HCT116 (cell line): ENCODE results near the gene LCMT1. TPM values are rescaled to one million over a fixed set of nuclear protein-coding genes. Genes with fewer than 3 reads are reported as not detected.

Source experiments
- ATAC-seq: fragments of 200-7000 bp; cut with Tn5 transposase; 2 replicates; pipeline ENCODE4 v1.9.1; 2020; ENCODE audit warnings: mild to moderate bottlenecking, moderate library complexity
- BruUV-seq: library from RNA; stranded (reverse); fragments of 400-500 nt; replicated peaks from 2 replicates; lab custom pipeline; 2021; lab: Mats Ljungman, UMichigan
- CTCF ChIA-PET: fragments of 300-600 bp; sonication (Branson Sonifier 250); formaldehyde crosslinking; loops from one replicate; lab custom pipeline; 2021; ENCODE audit warnings: antibody characterized with exemption; lab: Charles Lee
- POLR2A ChIA-PET: fragments of 300-600, 350-600 bp; sonication (Branson Sonifier 250); formaldehyde crosslinking; loops from one replicate; lab custom pipeline; 2021; ENCODE audit warnings: antibody characterized with exemption; lab: Charles Lee
- RAD21 ChIA-PET, 2 experiments: fragments of 300-600 bp; sonication (Branson Sonifier 250); formaldehyde crosslinking; loops; one replicate each; lab custom pipeline; 2023; ENCODE audit warnings: low total read pairs in 2 of 2; ENCODE audit not compliant: uncharacterized antibody in 2 of 2, unreplicated experiment in 2 of 2, low non-redundant PET in 1 of 2; lab: Charles Lee
- DNase-seq: peaks from one replicate; pipeline ENCODE4 v3.0.0-alpha.2; 2010; ENCODE audit warnings: low read depth, low spot score
- H2AFZ ChIP-seq: fragments of 200-600 bp; shearing (Covaris generic), sonication (generic); 2 replicates; pipeline ENCODE4 v1.6.1; 2017; ENCODE audit warnings: low read depth, mixed run types, mixed read lengths, antibody characterized with exemption, low read length; ENCODE audit not compliant: poor library complexity, severe bottlenecking
- H3K27ac ChIP-seq: 2 replicates; pipeline ENCODE4 v1.5.1; 2012; ENCODE audit warnings: low read depth, low read length
- H3K27me3 ChIP-seq: fragments of 200-600 bp; sonication (generic); 2 replicates; pipeline ENCODE4 v1.6.1; 2016; ENCODE audit warnings: mixed run types, low read length, mixed read lengths; ENCODE audit not compliant: insufficient read depth
- H3K36me3 ChIP-seq, 2 experiments: fragments of 200-500 bp in 1 of 2; fragments of 200-600 bp in 1 of 2; sonication (Bioruptor generic) in 1 of 2; sonication (generic) in 1 of 2; 2 replicates each; pipeline versions ENCODE4 v1.5.1 to v1.6.1; 2014 to 2016; ENCODE audit warnings: low read length in 2 of 2, inconsistent platforms in 1 of 2, mixed read lengths in 1 of 2, mixed run types in 1 of 2; ENCODE audit not compliant: insufficient read depth in 2 of 2, control insufficient read depth in 1 of 2
- H3K4me1 ChIP-seq, 2 experiments: fragments of 200-600 bp in 1 of 2; sonication (generic) in 1 of 2; 2 replicates each; pipeline versions ENCODE4 v1.5.1 to v1.6.1; 2012 to 2017; ENCODE audit warnings: low read length in 2 of 2, inconsistent platforms in 1 of 2, mild to moderate bottlenecking in 1 of 2, mixed read lengths in 1 of 2, mixed run types in 1 of 2, moderate library complexity in 1 of 2; ENCODE audit not compliant: insufficient read depth in 2 of 2, control insufficient read depth in 1 of 2
- H3K4me2 ChIP-seq: fragments of 200-600 bp; sonication (generic); 2 replicates; pipeline ENCODE4 v1.6.1; 2017; ENCODE audit warnings: mixed run types, low read length, mixed read lengths
- H3K4me3 ChIP-seq, 2 experiments: fragments of 200-600 bp in 1 of 2; sonication (generic) in 1 of 2; replicated peaks in 1 of 2; 2 replicates each; pipeline ENCODE4 v1.5.1; 2011 to 2016; ENCODE audit warnings: low read length in 2 of 2, control low read depth in 1 of 2, low read depth in 1 of 2, mild to moderate bottlenecking in 1 of 2, mixed read lengths in 1 of 2, mixed run types in 1 of 2
- H3K79me2 ChIP-seq: fragments of 200-600 bp; sonication (generic); 2 replicates; pipeline ENCODE4 v1.6.1; 2017; ENCODE audit warnings: mild to moderate bottlenecking, mixed run types, low read length, moderate library complexity, mixed read lengths; ENCODE audit not compliant: insufficient read depth
- H3K9ac ChIP-seq: fragments of 200-600 bp; sonication (generic); 2 replicates; pipeline ENCODE4 v1.6.1; 2016; ENCODE audit warnings: low read length, mixed read lengths
- H3K9me2 ChIP-seq: fragments of 200-600 bp; sonication (generic), shearing (Covaris generic); 2 replicates; pipeline ENCODE4 v1.6.1; 2017; ENCODE audit warnings: mixed run types, mild to moderate bottlenecking, moderate library complexity; ENCODE audit not compliant: insufficient read depth
- H3K9me3 ChIP-seq, 2 experiments: fragments of 200-500 bp in 1 of 2; fragments of 200-600 bp in 1 of 2; sonication (Bioruptor generic) in 1 of 2; sonication (generic) in 1 of 2; 2 replicates each; pipeline ENCODE4 v1.6.1; 2014 to 2017; ENCODE audit warnings: low read length in 2 of 2, mixed read lengths in 2 of 2, inconsistent platforms in 1 of 2, low read depth in 1 of 2, mild to moderate bottlenecking in 1 of 2, mixed run types in 1 of 2, moderate library complexity in 1 of 2; ENCODE audit not compliant: control insufficient read depth in 1 of 2, insufficient read depth in 1 of 2
- H4K20me1 ChIP-seq: fragments of 200-600 bp; sonication (generic), shearing (Covaris generic); 2 replicates; pipeline ENCODE4 v1.6.1; 2017; ENCODE audit warnings: mixed run types, mild to moderate bottlenecking, moderate library complexity; ENCODE audit not compliant: insufficient read depth
- EGR1 ChIP-seq: IDR thresholded peaks from 2 replicates; pipeline ENCODE4 v1.6.1; 2012; ENCODE audit warnings: low read depth
- ELF1 ChIP-seq: IDR thresholded peaks from 2 replicates; pipeline ENCODE4 v1.6.1; 2012; ENCODE audit warnings: low read depth, borderline replicate concordance
- EZH2 ChIP-seq: fragments of 200-600 bp; sonication (generic); IDR thresholded peaks from 2 replicates; pipeline ENCODE4 v1.6.1; 2017; ENCODE audit warnings: antibody characterized with exemption, mixed run types
- EZH2phosphoT487 ChIP-seq: fragments of 200-600 bp; IDR thresholded peaks from 2 replicates; pipeline ENCODE4 v1.6.1; 2018; ENCODE audit warnings: antibody characterized with exemption, borderline replicate concordance
- JUND ChIP-seq: IDR thresholded peaks from 2 replicates; pipeline ENCODE4 v1.6.1; 2012
- POLR2A ChIP-seq: IDR thresholded peaks from 2 replicates; pipeline ENCODE4 v1.7.0; 2011; ENCODE audit warnings: borderline replicate concordance; ENCODE audit not compliant: insufficient read depth, insufficient read length; ENCODE audit errors: extremely low read depth
- RAD21 ChIP-seq: IDR thresholded peaks from 2 replicates; pipeline ENCODE4 v1.6.1; 2012; ENCODE audit warnings: low read depth, mild to moderate bottlenecking
- REST ChIP-seq: IDR thresholded peaks from 2 replicates; pipeline ENCODE4 v1.6.1; 2012; ENCODE audit warnings: low read depth
- SIN3A ChIP-seq: IDR thresholded peaks from 2 replicates; pipeline ENCODE4 v1.6.1; 2012; ENCODE audit warnings: low read depth
- SP1 ChIP-seq: IDR thresholded peaks from 2 replicates; pipeline ENCODE4 v1.6.1; 2012; ENCODE audit warnings: low read depth
- SRF ChIP-seq: IDR thresholded peaks from 2 replicates; pipeline ENCODE4 v1.6.1; 2012; ENCODE audit warnings: low read depth
- ZBTB33 ChIP-seq: IDR thresholded peaks from 2 replicates; pipeline ENCODE4 v1.6.1; 2011; ENCODE audit warnings: mild to moderate bottlenecking, low read length, moderate library complexity; ENCODE audit not compliant: insufficient replicate concordance; ENCODE audit errors: extremely low read depth
- ZFX ChIP-seq: fragments of 450-650 bp; IDR thresholded peaks from 2 replicates; pipeline ENCODE4 v1.6.1; 2017
- intact Hi-C: fragments of 100-400 bp; cut with micrococcal nuclease; formaldehyde crosslinking; loops from 2 replicates; pipeline ENCODE4 v1.10.0; 2022
- total RNA-seq: library from RNA; stranded (reverse); gene quantifications from one replicate; pipeline ENCODE4 v1.2.1, GENCODE V29; 2021; ENCODE audit not compliant: unreplicated experiment
- TF ChIP-seq, protein P1 (sequence below): IDR thresholded peaks from 2 replicates; pipeline ENCODE4 v1.6.1; 2012

LCMT1 gene
- total RNA-seq, 1 experiment from 2014 or later, result 52.4 TPM

GRCh38 chr16:25097276-25097975, 14.1 kb upstream of the LCMT1 start:
- H3K4me1 ChIP-seq, result no peaks in the 10 kb centered on the region
- DNase-seq (no peak), ATAC-seq (no peak)
- intact Hi-C loops, result no loop called here
- CTCF ChIA-PET, result interaction anchor here (1.3 kb wide), 1 partner anchor 12 kb away, joined by 4 read pairs; no protein-coding TSS in a partner anchor
- no peaks in the 10 kb centered on the region for H3K36me3 ChIP-seq
- H4K20me1 ChIP-seq, result no peaks in the 10 kb centered on the region
- H2AFZ ChIP-seq, result no peak overlapping the region
- no peaks in the 10 kb centered on the region for H3K9me3 ChIP-seq
- no peak overlapping the region for H3K27ac ChIP-seq
- POLR2A ChIA-PET, result no interaction called here
- H3K9ac ChIP-seq, result no peak overlapping the region
- no TSS peak for BruUV-seq
- H3K4me2 ChIP-seq, result no peak overlapping the region
- no peak overlapping the region for H3K4me3 ChIP-seq
- H3K9me2 ChIP-seq, result no peaks in the 10 kb centered on the region
- TF ChIP-seq ELF1 (no peak), EZH2 (no peak), SP1 (no peak), REST (no peak), EGR1 (no peak), EZH2phosphoT487 (no peak), RAD21 (no peak), ZFX (no peak), JUND (no peak), SRF (no peak), SIN3A (no peak), POLR2A (no peak), ZBTB33 (no peak)
- TF ChIP-seq, protein P1, sequence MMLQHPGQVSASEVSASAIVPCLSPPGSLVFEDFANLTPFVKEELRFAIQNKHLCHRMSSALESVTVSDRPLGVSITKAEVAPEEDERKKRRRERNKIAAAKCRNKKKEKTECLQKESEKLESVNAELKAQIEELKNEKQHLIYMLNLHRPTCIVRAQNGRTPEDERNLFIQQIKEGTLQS, result no peak
- H3K79me2 ChIP-seq, result no peaks in the 10 kb centered on the region
- peaks cover 5% of the 10 kb centered on the region; the same call in 1 of the 2 replicates for H3K27me3 ChIP-seq
- RAD21 ChIA-PET, result no interaction called here
